Neural crest cell (in vitro differentiated cells): ENCODE measurements around the gene PDLIM4. TPM values are rescaled to one million over a fixed set of nuclear protein-coding genes. Genes with fewer than 3 reads are reported as not detected.

Experiments used
- DNase-seq: peaks from one replicate; pipeline ENCODE4 v3.0.0; 2021; ENCODE audit warnings: low read depth, mixed read lengths, low spot score
- H3K27ac Mint-ChIP-seq: one replicate; pipeline ENCODE4 v1.8.0; 2021; ENCODE audit warnings: mild to moderate bottlenecking, mixed read lengths; ENCODE audit not compliant: unreplicated experiment
- H3K27me3 Mint-ChIP-seq: 2 replicates; pipeline ENCODE4 v1.8.0; 2021; ENCODE audit warnings: low read depth, mild to moderate bottlenecking, mixed read lengths
- H3K36me3 Mint-ChIP-seq: 2 replicates; pipeline ENCODE4 v1.8.0; 2021; ENCODE audit warnings: low read depth, mild to moderate bottlenecking, mixed read lengths
- H3K4me1 Mint-ChIP-seq: 2 replicates; pipeline ENCODE4 v1.8.0; 2021; ENCODE audit warnings: mixed read lengths
- H3K4me3 Mint-ChIP-seq: one replicate; pipeline ENCODE4 v1.8.0; 2021; ENCODE audit warnings: mild to moderate bottlenecking, mixed read lengths
- H3K9me3 Mint-ChIP-seq: 2 replicates; pipeline ENCODE4 v1.8.0; 2021; ENCODE audit warnings: mixed read lengths
- total RNA-seq: library from RNA; stranded (reverse); gene quantifications from 2 replicates; pipeline ENCODE4 v1.2.1, GENCODE V29; 2021
- TF ChIP-seq, protein P1 (sequence below): fragments of 200-600 bp; sonication (generic); conservative IDR thresholded peaks from 2 replicates; pipeline ENCODE4 v1.5.0; 2021; ENCODE audit warnings: antibody characterized with exemption, mild to moderate bottlenecking

The PDLIM4 gene
- total RNA-seq, 1 donor from 2014 or later, result 38.0 TPM

DNA sequence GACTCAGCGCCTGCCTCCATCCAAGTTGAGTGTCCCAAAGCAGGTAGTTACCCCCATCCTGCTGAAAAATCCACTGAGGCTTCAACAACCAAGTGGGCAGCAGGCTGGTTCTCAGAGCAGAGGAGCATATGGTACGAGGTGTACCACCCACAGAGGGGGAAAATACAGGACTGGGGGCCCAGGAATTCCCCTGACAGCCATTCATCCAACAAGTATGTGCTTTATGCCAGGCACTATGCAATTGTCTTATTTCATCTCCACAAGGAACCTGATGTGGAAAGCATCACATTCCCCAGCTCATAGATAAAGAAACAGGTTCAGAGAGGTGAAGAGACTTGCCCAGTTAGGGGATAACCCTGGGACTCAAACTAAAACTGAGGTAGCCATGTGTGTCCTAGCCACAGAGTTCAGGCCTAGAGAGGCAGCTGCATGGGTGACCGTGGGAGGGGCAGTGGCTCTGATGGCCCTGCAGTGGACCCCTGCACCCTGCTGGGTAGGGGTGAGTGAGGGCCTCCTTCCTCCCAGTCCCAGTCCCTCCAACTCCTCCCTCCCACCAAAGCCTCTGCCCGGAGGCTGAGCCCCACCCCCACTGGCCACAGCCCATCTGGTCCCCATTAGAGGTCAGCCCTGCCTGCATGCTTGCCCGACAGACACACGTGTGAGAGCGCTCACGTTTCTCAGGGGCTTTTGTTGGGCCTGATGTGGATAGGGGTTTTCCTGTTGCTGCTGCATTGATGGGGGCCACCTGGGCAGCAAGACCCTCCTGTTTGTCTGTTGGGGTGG is 11.5 kb downstream of the PDLIM4 start:
- peaks cover 12% of the 10 kb centered on the region for H3K36me3 Mint-ChIP-seq
- TF ChIP-seq, protein P1, sequence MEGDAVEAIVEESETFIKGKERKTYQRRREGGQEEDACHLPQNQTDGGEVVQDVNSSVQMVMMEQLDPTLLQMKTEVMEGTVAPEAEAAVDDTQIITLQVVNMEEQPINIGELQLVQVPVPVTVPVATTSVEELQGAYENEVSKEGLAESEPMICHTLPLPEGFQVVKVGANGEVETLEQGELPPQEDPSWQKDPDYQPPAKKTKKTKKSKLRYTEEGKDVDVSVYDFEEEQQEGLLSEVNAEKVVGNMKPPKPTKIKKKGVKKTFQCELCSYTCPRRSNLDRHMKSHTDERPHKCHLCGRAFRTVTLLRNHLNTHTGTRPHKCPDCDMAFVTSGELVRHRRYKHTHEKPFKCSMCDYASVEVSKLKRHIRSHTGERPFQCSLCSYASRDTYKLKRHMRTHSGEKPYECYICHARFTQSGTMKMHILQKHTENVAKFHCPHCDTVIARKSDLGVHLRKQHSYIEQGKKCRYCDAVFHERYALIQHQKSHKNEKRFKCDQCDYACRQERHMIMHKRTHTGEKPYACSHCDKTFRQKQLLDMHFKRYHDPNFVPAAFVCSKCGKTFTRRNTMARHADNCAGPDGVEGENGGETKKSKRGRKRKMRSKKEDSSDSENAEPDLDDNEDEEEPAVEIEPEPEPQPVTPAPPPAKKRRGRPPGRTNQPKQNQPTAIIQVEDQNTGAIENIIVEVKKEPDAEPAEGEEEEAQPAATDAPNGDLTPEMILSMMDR, result no peak
- no peak overlapping the region for H3K4me3 Mint-ChIP-seq
- DNase-seq, result no peak
- H3K4me1 Mint-ChIP-seq, result peaks cover 67% of the 10 kb centered on the region
- H3K27ac Mint-ChIP-seq, result peak overlapping the region; percentile 71
- no peaks in the 10 kb centered on the region for H3K27me3 Mint-ChIP-seq
- H3K9me3 Mint-ChIP-seq, result no peaks in the 10 kb centered on the region

DNA sequence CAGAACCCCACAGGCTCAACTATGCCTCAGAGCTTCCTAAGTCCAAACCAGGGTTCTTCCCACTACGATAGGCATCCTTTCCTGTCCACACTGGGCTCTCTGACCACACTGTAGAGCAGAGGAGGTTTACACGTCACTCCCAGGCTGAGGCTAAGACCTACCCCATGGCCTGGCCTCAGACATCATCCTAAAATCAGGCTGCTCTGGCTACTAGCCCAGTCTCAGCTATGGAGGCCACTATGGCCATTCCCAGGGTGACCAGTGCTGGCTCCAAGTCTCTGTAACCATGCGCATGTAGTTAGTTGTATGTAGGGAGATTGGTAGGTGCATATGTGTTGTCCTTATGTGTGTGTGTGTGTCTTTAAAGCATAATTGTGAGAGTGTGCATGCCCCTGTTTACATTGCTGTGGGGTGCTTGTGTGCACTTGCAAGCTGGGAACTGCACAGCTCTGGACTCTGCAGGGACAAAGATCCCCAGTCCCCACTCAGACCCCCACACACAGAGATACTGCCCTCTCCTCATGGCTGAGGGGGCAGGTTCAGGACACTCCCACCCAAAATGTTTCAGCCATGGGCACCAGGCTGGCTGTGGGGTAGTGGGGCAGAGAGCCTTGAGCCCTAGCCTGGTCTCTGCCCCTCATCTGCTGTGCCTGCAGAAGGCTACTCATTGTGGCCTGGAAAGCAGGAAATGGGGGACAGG is 12.3 kb downstream of the PDLIM4 start:
- no peaks in the 10 kb centered on the region for H3K27me3 Mint-ChIP-seq
- H3K27ac Mint-ChIP-seq, result no peak overlapping the region
- no peaks in the 10 kb centered on the region for H3K9me3 Mint-ChIP-seq
- peaks cover 59% of the 10 kb centered on the region for H3K4me1 Mint-ChIP-seq
- TF ChIP-seq, protein P1, result no peak
- no peak for DNase-seq
- H3K4me3 Mint-ChIP-seq, result no peak overlapping the region
- peaks cover 12% of the 10 kb centered on the region for H3K36me3 Mint-ChIP-seq

DNA sequence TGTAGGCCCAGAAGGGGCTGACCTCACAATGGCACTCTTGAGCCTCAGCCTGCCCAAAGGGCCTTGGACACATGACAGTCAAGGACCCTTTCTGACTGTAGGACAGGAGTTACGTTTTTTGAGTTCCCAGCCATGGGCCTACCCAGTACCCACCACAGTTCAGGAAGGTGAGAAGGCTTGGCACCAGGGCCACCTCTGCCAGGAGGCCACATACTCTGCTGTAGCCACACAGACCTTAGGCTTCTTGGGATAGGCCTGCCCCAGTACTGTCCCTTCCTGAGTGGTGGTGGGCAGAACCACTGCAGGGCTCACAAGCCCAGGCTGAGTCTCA is 12.8 kb downstream of the PDLIM4 start:
- Mint-ChIP-seq H3K9me3 (no peaks in the 10 kb centered on the region), H3K27me3 (no peaks in the 10 kb centered on the region), H3K36me3 (peaks cover 12% of the 10 kb centered on the region), H3K4me1 (peaks cover 55% of the 10 kb centered on the region), H3K4me3 (no peak overlapping the region), H3K27ac (no peak overlapping the region)
- TF ChIP-seq, protein P1, result no peak
- no peak for DNase-seq

DNA sequence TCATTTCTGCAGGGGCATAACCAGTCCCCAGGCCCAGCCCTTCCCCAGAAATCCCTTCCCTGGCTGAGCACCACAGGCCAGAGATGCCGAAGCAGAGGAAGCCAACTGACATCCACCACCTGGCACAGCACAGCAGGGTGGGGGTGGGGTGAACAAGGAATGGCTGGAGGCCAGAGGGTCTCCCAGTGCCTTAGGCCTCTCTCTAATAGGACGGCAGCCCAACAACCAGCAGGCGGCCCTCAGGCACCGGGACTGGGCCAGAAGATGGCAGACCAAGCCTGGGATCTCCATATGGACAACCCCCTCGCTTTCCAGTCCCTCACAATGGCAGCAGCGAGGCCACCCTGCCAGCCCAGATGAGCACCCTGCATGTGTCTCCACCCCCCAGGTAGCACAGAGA is 13.2 kb downstream of the PDLIM4 start:
- peak overlapping the region; percentile 57 for H3K27ac Mint-ChIP-seq
- no peaks in the 10 kb centered on the region for H3K9me3 Mint-ChIP-seq
- DNase-seq, result no peak

DNA sequence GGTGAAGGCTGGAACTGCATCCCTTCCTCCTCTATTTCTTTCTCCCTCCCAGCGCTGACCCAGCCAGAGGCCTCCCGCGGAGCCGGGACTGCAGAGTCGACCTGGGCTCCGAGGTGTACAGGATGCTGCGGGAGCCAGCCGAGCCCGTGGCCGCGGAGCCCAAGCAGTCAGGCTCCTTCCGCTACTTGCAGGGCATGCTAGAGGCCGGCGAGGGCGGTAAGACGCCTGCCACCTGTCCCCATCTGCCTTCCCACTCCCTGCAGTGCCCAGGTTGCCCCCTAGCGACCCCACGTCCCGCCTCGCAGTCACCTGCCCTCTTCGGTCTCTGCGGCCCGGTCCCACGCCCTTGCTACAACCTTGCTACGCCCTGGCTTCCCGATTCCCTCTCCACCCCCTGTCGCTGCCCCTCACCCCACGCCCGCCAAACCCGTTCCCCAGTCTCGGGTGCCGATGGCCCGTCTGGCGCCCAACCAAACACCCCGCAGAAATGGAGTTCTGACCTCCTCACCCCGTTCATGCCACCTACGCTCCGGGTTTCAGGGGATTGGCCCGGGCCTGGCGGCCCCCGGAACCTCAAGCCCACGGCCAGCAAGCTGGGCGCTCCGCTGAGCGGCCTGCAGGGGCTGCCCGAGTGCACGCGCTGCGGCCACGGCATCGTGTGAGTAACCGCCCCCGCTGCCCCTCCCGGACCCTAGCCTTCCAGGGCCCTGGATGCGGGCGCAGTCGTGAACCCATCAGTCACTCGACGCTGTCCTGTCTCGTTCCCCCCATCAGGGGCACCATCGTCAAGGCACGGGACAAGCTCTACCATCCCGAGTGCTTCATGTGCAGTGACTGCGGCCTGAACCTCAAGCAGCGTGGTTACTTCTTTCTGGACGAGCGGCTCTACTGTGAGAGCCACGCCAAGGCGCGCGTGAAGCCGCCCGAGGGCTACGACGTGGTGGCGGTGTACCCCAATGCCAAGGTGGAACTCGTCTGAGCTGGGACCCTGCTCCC is 14.1 kb downstream of the PDLIM4 start:
- no peak overlapping the region for H3K4me3 Mint-ChIP-seq
- TF ChIP-seq, protein P1, result no peak
- no peaks in the 10 kb centered on the region for H3K27me3 Mint-ChIP-seq
- DNase-seq, result no peak
- peak overlapping the region; percentile 57 for H3K27ac Mint-ChIP-seq
- peaks cover 50% of the 10 kb centered on the region for H3K4me1 Mint-ChIP-seq
- peaks cover 9% of the 10 kb centered on the region for H3K36me3 Mint-ChIP-seq
- no peaks in the 10 kb centered on the region for H3K9me3 Mint-ChIP-seq

More for the DNA sequence above, 13.2 kb downstream of the PDLIM4 start:
- Mint-ChIP-seq H3K27me3 (no peaks in the 10 kb centered on the region), H3K36me3 (peaks cover 12% of the 10 kb centered on the region), H3K4me1 (peaks cover 53% of the 10 kb centered on the region), H3K4me3 (no peak overlapping the region)
- TF ChIP-seq, protein P1, result no peak
